HepG2 (cell line): ENCODE data around the gene WDR31. TPM values are rescaled to one million over a fixed set of nuclear protein-coding genes. Genes with fewer than 3 reads are reported as not detected.

Experiments
- ATAC-seq: fragments of 200-7000 bp; cut with Tn5 transposase; 3 replicates; pipeline ENCODE4 v1.9.1; 2020; ENCODE audit warnings: mild to moderate bottlenecking, moderate library complexity
- BruUV-seq: library from RNA; stranded (reverse); fragments of 400-500 nt; replicated peaks from 2 replicates; lab custom pipeline; 2021; lab: Mats Ljungman, UMichigan
- CTCF ChIA-PET: fragments of 300-600 bp; formaldehyde crosslinking; extraction: SDS; loops from one replicate; lab custom pipeline; 2021; ENCODE audit warnings: low total read pairs, inconsistent platforms, low intra/inter-chr PET ratio; lab: Yijun Ruan, JAX
- POLR2A ChIA-PET: fragments of 350-600 bp; sonication (Branson Sonifier 250); formaldehyde crosslinking; loops from one replicate; lab custom pipeline; 2020; ENCODE audit warnings: antibody characterized with exemption, inconsistent platforms; lab: Yijun Ruan, JAX
- DNase-seq: peaks from one replicate; pipeline ENCODE4 v3.0.0-alpha.2; 2015; ENCODE audit warnings: low spot score
- FAIRE-seq: peaks from 3 replicates; lab custom pipeline; 2011; peaks lifted over from hg19 to GRCh38; lab: Jason Lieb, UNC
- H2AFZ ChIP-seq: one replicate; pipeline ENCODE4 v1.6.1; 2011; ENCODE audit warnings: low read length, inconsistent platforms
- H3K27ac ChIP-seq: fragments of 300-600 bp; 3 replicates; pipeline ENCODE4 v1.8.0; 2011; ENCODE audit warnings: mixed run types, mild to moderate bottlenecking, mixed read lengths, low read length, inconsistent platforms; ENCODE audit not compliant: insufficient read depth; ENCODE audit errors: extremely low read length
- H3K27me3 ChIP-seq, 2 experiments: fragments of 200-600 bp in 1 of 2; 2 replicates in 1 of 2; 3 replicates in 1 of 2; pipeline versions ENCODE4 v1.6.0 to v1.8.0; 2011; ENCODE audit warnings: low read length in 2 of 2, mild to moderate bottlenecking in 2 of 2, moderate library complexity in 2 of 2, inconsistent platforms in 1 of 2; ENCODE audit not compliant: insufficient read depth in 2 of 2, control insufficient read depth in 1 of 2
- H3K36me3 ChIP-seq, 2 experiments: fragments of 200-600 bp in 1 of 2; replicated peaks in 1 of 2; 2 replicates in 1 of 2; 3 replicates in 1 of 2; pipeline versions ENCODE4 v1.5.1 to v1.8.0; 2011; ENCODE audit warnings: low read length in 2 of 2, inconsistent platforms in 1 of 2; ENCODE audit not compliant: insufficient read depth in 2 of 2, control insufficient read depth in 1 of 2
- H3K4me1 ChIP-seq: 2 replicates; pipeline ENCODE4 v1.5.1; 2012; ENCODE audit warnings: low read length, inconsistent platforms; ENCODE audit not compliant: insufficient read depth
- H3K4me2 ChIP-seq: 2 replicates; pipeline ENCODE4 v1.6.0; 2011; ENCODE audit warnings: low read depth, low read length, inconsistent platforms
- H3K4me3 ChIP-seq, 3 experiments: fragments of 200-600 bp in 1 of 3; sonication (generic), shearing (Covaris generic) in 1 of 3; replicated peaks in 1 of 3; 2 replicates each; pipeline ENCODE4 v1.5.1; 2011 to 2016; ENCODE audit warnings: low read length in 3 of 3, inconsistent platforms in 2 of 3, low read depth in 2 of 3, mild to moderate bottlenecking in 2 of 3, control low read depth in 1 of 3, mixed read lengths in 1 of 3; ENCODE audit not compliant: insufficient read depth in 1 of 3
- H3K79me2 ChIP-seq: one replicate; pipeline ENCODE4 v1.6.1; 2011; ENCODE audit warnings: low read length, inconsistent platforms; ENCODE audit not compliant: insufficient read depth
- H3K9ac ChIP-seq: 2 replicates; pipeline ENCODE4 v1.6.0; 2011; ENCODE audit warnings: mild to moderate bottlenecking, low read depth, low read length, inconsistent platforms; ENCODE audit not compliant: insufficient read depth
- H3K9me3 ChIP-seq: 2 replicates; pipeline ENCODE4 v1.5.1; 2012; ENCODE audit warnings: mild to moderate bottlenecking, low read length
- H4K20me1 ChIP-seq: 2 replicates; pipeline ENCODE4 v1.6.0; 2011; ENCODE audit warnings: inconsistent platforms, mild to moderate bottlenecking, low read length, moderate library complexity; ENCODE audit not compliant: insufficient read depth
- BATF2 ChIP-seq: sonication (generic); formaldehyde crosslinking; IDR thresholded peaks from 2 replicates; pipeline ENCODE4 v1.8.0; 2022; ENCODE audit warnings: mild to moderate bottlenecking, missing genetic modification reagents, moderate library complexity
- EP300 ChIP-seq, 3 experiments: sonication (generic) in 1 of 3; formaldehyde crosslinking in 1 of 3; IDR thresholded peaks; 2 replicates each; pipeline versions ENCODE4 v1.5.1 to v1.6.1; 2011 to 2020; ENCODE audit warnings: low read depth in 2 of 3, low read length in 2 of 3, borderline replicate concordance in 1 of 3, improper control_type of control experiment in 1 of 3, mild to moderate bottlenecking in 1 of 3, missing genetic modification reagents in 1 of 3, moderate library complexity in 1 of 3
- FOSL2 ChIP-seq: sonication (generic); formaldehyde crosslinking; IDR thresholded peaks from 2 replicates; pipeline ENCODE4 v1.4.0; 2020; ENCODE audit warnings: missing genetic modification reagents
- KLF15 ChIP-seq: sonication (generic); formaldehyde crosslinking; IDR thresholded peaks from 2 replicates; pipeline ENCODE4 v1.8.1; 2023; ENCODE audit warnings: borderline replicate concordance, mild to moderate bottlenecking, inconsistent platforms, missing genetic modification reagents, mixed read lengths
- NR2C2 ChIP-seq: sonication (generic); formaldehyde crosslinking; IDR thresholded peaks from 2 replicates; pipeline ENCODE4 v1.4.0; 2020; ENCODE audit warnings: missing genetic modification reagents, mild to moderate bottlenecking, moderate library complexity, borderline replicate concordance
- SETDB1 ChIP-seq: sonication (generic); formaldehyde crosslinking; IDR thresholded peaks from 2 replicates; pipeline ENCODE4 v1.5.1; 2020; ENCODE audit warnings: missing genetic modification reagents, mild to moderate bottlenecking, borderline replicate concordance
- STAG1 ChIP-seq: sonication (generic); formaldehyde crosslinking; IDR thresholded peaks from 2 replicates; pipeline ENCODE4 v1.4.0; 2020; ENCODE audit warnings: missing genetic modification reagents
- ZFAT ChIP-seq: sonication (generic); formaldehyde crosslinking; conservative IDR thresholded peaks from 2 replicates; pipeline ENCODE4 v1.8.1; 2023; ENCODE audit warnings: missing genetic modification reagents, inconsistent platforms
- ZFP90 ChIP-seq: sonication (generic); formaldehyde crosslinking; IDR thresholded peaks from 2 replicates; pipeline ENCODE4 v1.8.0; 2022; ENCODE audit warnings: missing genetic modification reagents, mild to moderate bottlenecking, inconsistent platforms, borderline replicate concordance
- ZIK1 ChIP-seq: sonication (generic); formaldehyde crosslinking; IDR thresholded peaks from 2 replicates; pipeline ENCODE4 v1.5.0; 2020; ENCODE audit warnings: mild to moderate bottlenecking, low read depth, missing genetic modification reagents, borderline replicate concordance
- ZNF205 ChIP-seq: IDR thresholded peaks from 2 replicates; pipeline ENCODE4 v1.6.1; 2018; ENCODE audit warnings: missing biosample characterization, missing genetic modification reagents
- ZNF232 ChIP-seq: sonication (generic); formaldehyde crosslinking; IDR thresholded peaks from 2 replicates; pipeline ENCODE4 v1.4.0; 2020; ENCODE audit warnings: missing genetic modification reagents, borderline replicate concordance
- ZNF335 ChIP-seq: sonication (generic); formaldehyde crosslinking; IDR thresholded peaks from 2 replicates; pipeline ENCODE4 v1.4.0; 2020; ENCODE audit warnings: missing genetic modification reagents
- ZNF513 ChIP-seq: sonication (generic); formaldehyde crosslinking; conservative IDR thresholded peaks from 2 replicates; pipeline ENCODE4 v1.5.0; 2020; ENCODE audit warnings: missing genetic modification reagents
- WGBS: methylation state at CpG from one replicate; pipeline ENCODE4 v1.1.6; 2017; ENCODE audit warnings: low lambda C conversion rate; 5-methylcytosine and 5-hydroxymethylcytosine counted together
- in situ Hi-C: cut with HindIII; loops from 2 replicates; pipeline ENCODE4 v1.10.0; 2017; ENCODE audit warnings: low pct_unique_long_range_greater_than_20kb; ENCODE audit not compliant: extremely low pct_ligation_motif_present
- intact Hi-C: fragments of 100-400 bp; cut with micrococcal nuclease; formaldehyde crosslinking; loops from one replicate; pipeline ENCODE4 v1.10.0; 2022; ENCODE audit not compliant: unreplicated experiment
- polyA plus RNA-seq, 8 experiments: library from polyadenylated mRNA; depleted of rRNA in 3 of 8; stranded (reverse) in 7 of 8; unstranded in 1 of 8; fragments of >200 nt; fragmentation: Illumina TruSeq in 4 of 8; extraction: Trizol in 4 of 8; gene quantifications; 2 replicates each; pipeline versions ENCODE4 v1.2.1 to v1.2.3, GENCODE V29; 2011 to 2016; ENCODE audit warnings: low read depth in 4 of 8, missing spikeins in 1 of 8, mixed read lengths in 1 of 8; ENCODE audit not compliant: insufficient read depth in 1 of 8
- total RNA-seq, 5 experiments: library from RNA; depleted of rRNA; stranded (reverse); fragments of >200 nt; fragmentation: Illumina TruSeq; extraction: Trizol; gene quantifications; 2 replicates each; pipeline ENCODE4 v1.2.3, GENCODE V29; 2016; ENCODE audit warnings: low read depth in 1 of 5
- TF ChIP-seq, protein P1 (sequence below): sonication (generic); formaldehyde crosslinking; IDR thresholded peaks from 2 replicates; pipeline ENCODE4 v1.4.0; 2020; ENCODE audit warnings: missing genetic modification reagents; ENCODE audit errors: not compliant biosample characterization
- TF ChIP-seq, protein P2 (sequence below): IDR thresholded peaks from 2 replicates; pipeline ENCODE4 v1.6.1; 2016; ENCODE audit warnings: missing compliant biosample characterization, missing genetic modification reagents, borderline replicate concordance

The WDR31 gene
- total and polyA plus RNA-seq, 2 of the 13 experiments (the other 11 are each of a cell fraction or from before 2014, with no cell fraction given): 0.33 to 1.7 TPM

DNA sequence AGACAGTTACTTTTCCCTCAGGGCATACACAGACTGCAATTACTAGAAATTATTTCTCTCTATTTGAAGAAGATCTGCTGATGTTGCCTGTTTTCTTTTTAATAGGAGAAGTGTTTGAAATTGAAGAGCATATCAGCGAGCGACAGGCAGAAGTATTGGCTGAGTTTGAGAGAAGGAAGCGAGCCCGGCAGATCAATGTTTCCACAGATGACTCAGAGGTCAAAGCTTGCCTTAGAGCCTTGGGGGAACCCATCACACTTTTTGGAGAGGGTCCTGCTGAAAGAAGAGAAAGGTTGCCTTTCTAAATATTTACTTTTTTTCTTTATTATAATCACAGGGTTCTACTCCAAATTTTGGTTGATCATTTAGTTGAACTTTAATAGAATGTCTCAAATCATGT lies 61.2 kb downstream of the WDR31 start (continued):
- TF ChIP-seq ZIK1 (CRISPR knock-in tag) (no peak), EP300 (IDR thresholded peaks at IDR 0.05; ENCODE audit: low read depth in 2 of 2, low read length in 2 of 2) (0 out of 4 replicates have a peak, but pooled peaks of 1 of the 2 experiments have one; percentile 22), EP300 (CRISPR knock-in tag; IDR thresholded peaks at IDR 0.05; ENCODE audit: borderline replicate concordance) (no peak), ZFAT (no peak), KLF15 (CRISPR knock-in tag) (no peak), BATF2 (no peak), FOSL2 (CRISPR knock-in tag) (peak; percentile 90), ZNF205 (no peak)

- FAIRE-seq: peak; percentile 96
- intact Hi-C loops: loop anchor here (2.0 to 10.0 kb wide), 3 partner anchors 55 to 379 kb away; partner anchors contain the start of genes ALAD, FKBP15 and SLC31A1
- H3K79me2 ChIP-seq: peaks cover 37% of the 10 kb centered on the region
- peak within 1 kb of the TSS; percentile 59 for H2AFZ ChIP-seq
- 1% methylated on average over 34 of the region's 63 CpGs for WGBS
- peak; percentile 95 for ATAC-seq
- H3K4me2 ChIP-seq: peak within 1 kb of the TSS; percentile 82
- peaks cover 42% of the 10 kb centered on the region for H3K4me1 ChIP-seq
- no peaks in the 10 kb centered on the region; a peak in 2 of 5 replicates for H3K27me3 ChIP-seq
- peak within 1 kb of the TSS; percentile 75 to 98 (median 82) for H3K4me3 ChIP-seq
- H3K9me3 ChIP-seq: no peaks in the 10 kb centered on the region
- CTCF ChIA-PET: no interaction called here
- TSS peak; percentile 84 for BruUV-seq
- peak within 1 kb of the TSS; percentile 96 for H3K9ac ChIP-seq
- H4K20me1 ChIP-seq: no peaks in the 10 kb centered on the region; the same call in 1 of the 2 replicates
- POLR2A ChIA-PET: interaction anchor here (0.7 to 2.7 kb wide), 23 partner anchors 10 to 542 kb away, joined by 3 to 40 read pairs (median 4); partner anchors contain the start of genes ALAD, BSPRY, C9orf43 and FKBP15
- in situ Hi-C loops: no loop called here
- peaks cover 16 to 44% of the 10 kb centered on the region in 2 experiments for H3K36me3 ChIP-seq
- DNase-seq: peak; percentile 97
- H3K27ac ChIP-seq: peak within 1 kb of the TSS; percentile 85
- TF ChIP-seq, protein P1, sequence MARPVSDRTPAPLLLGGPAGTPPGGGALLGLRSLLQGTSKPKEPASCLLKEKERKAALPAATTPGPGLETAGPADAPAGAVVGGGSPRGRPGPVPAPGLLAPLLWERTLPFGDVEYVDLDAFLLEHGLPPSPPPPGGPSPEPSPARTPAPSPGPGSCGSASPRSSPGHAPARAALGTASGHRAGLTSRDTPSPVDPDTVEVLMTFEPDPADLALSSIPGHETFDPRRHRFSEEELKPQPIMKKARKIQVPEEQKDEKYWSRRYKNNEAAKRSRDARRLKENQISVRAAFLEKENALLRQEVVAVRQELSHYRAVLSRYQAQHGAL: no peak
- TF ChIP-seq, protein P2, sequence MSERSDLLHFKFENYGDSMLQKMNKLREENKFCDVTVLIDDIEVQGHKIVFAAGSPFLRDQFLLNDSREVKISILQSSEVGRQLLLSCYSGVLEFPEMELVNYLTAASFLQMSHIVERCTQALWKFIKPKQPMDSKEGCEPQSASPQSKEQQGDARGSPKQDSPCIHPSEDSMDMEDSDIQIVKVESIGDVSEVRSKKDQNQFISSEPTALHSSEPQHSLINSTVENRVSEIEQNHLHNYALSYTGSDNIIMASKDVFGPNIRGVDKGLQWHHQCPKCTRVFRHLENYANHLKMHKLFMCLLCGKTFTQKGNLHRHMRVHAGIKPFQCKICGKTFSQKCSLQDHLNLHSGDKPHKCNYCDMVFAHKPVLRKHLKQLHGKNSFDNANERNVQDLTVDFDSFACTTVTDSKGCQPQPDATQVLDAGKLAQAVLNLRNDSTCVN (CRISPR knock-in tag): no peak; the same call in 1 of the 2 replicates
- TF ChIP-seq STAG1 (CRISPR knock-in tag) (no peak), ZNF513 (no peak), ZFP90 (peak; percentile 61), ZNF335 (CRISPR knock-in tag) (peak; percentile 82), SETDB1 (CRISPR knock-in tag) (no peak), ZNF232 (CRISPR knock-in tag) (0 out of 2 replicates have a peak, but pooled peaks have one; percentile 23), NR2C2 (CRISPR knock-in tag) (peak; percentile 99)
Measured at GRCh38 chr9:113275157-113276131, 64.6 kb downstream of the WDR31 start, which contains the start of the genes CDC26 and PRPF4. TSS of gene CDC26 (minus strand) at chr9:113275572. CDS start at chr9:113272507, 3,065 bp downstream. TSS of gene PRPF4 (plus strand) at chr9:113275658. CDS start at chr9:113275744, 86 bp downstream.
